HG03432 (cell line): ENCODE data around the gene GPR50.

ENCODE experiments used
- ATAC-seq: cut with Tn5 transposase; IDR thresholded peaks from one replicate; pipeline ENCODE4 v1.9.1; 2021; ENCODE audit warnings: mild to moderate bottlenecking, moderate library complexity; ENCODE audit not compliant: unreplicated experiment

GPR50 gene

DNA sequence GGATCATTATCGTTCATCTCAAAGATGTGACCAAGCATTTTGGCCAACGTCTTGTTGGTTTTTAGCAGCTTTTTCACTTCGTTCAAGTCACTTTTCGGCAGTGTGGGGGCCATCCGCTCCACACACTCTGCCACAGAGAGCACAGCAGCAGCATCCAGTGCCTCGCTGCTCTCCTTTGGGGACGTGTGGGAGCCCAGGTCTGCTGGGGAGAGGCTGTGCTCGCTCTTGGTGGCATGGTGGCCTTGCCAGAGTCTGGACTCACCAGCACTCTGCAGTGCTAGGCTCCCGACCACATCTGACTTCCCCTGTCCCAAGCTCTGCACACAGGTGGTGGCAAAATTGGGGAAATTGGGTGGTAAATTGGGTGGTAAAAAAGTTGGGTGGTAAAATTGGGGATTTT, 50.6 kb downstream of the GPR50 start:
- no peak for ATAC-seq

DNA sequence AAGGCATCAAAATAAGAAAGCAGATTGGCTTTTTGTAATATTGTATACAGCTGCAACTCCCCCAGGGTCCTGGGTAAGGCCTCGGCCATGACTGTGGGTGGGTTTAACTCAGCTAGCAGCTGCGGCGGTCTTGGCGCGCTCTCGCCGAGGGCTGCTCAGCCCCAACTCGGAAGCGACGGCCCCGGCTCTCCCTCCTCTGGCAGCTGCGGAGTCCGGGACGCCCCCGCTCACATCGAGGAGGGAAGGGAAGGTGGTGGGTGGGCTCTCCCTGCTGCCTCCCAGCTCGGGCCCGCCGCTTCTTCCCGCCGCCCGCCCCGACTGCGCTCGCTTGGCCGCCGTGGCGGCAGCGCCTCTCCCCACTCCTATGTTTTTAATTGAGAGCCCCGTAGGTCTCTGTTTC, 51.2 kb downstream of the GPR50 start:
- ATAC-seq = no peak

DNA sequence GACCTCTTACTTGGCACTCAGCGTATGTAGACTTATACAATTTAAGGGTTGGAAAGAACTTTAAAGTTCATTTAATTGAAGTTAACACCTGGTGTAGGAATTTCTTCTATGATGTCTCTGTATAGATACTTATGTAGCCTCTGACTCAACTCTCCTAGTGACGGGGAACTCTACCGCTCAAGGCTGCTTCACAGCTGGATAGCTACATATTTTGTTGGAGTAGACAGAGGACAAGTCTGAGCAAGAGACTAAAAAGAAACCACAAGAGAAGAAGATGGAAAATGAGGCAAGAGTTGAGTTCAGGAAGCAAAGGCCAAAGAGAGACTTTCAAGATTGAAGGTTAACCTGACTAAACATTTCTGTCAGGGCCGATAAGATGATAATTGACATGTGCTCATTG, 52.6 kb downstream of the GPR50 start:
- ATAC-seq = no peak
